Ectodermal cell (in vitro differentiated cells): ENCODE data around the gene PCYT1B.

Source experiments
- H3K27ac ChIP-seq: 2 replicates; pipeline ENCODE4 v1.7.0; 2013; ENCODE audit warnings: mild to moderate bottlenecking, low read depth, low read length; ENCODE audit not compliant: insufficient read depth, poor library complexity, severe bottlenecking
- H3K27me3 ChIP-seq: 2 replicates; pipeline ENCODE4 v1.7.0; 2013; ENCODE audit warnings: mild to moderate bottlenecking, low read length; ENCODE audit not compliant: insufficient read depth, control insufficient read depth, poor library complexity, severe bottlenecking
- H3K36me3 ChIP-seq: one replicate; pipeline ENCODE4 v1.7.0; 2013; ENCODE audit warnings: low read length; ENCODE audit not compliant: control insufficient read depth, insufficient read depth
- H3K4me1 ChIP-seq: one replicate; pipeline ENCODE4 v1.7.0; 2013; ENCODE audit warnings: low read length; ENCODE audit not compliant: control insufficient read depth, insufficient read depth
- H3K4me3 ChIP-seq: 2 replicates; pipeline ENCODE4 v1.7.0; 2013; ENCODE audit warnings: low read depth, low read length, control low read depth; ENCODE audit not compliant: insufficient read depth
- H3K9me3 ChIP-seq: 2 replicates; pipeline ENCODE4 v1.7.0; 2013; ENCODE audit warnings: mild to moderate bottlenecking, low read length, moderate library complexity; ENCODE audit not compliant: control insufficient read depth
- WGBS, 2 experiments: methylation state at CpG; one replicate each; pipeline ENCODE4 v1.1.7; 2013; ENCODE audit warnings: missing lambda C conversion rate in 2 of 2; 5-methylcytosine and 5-hydroxymethylcytosine counted together

Gene PCYT1B

DNA sequence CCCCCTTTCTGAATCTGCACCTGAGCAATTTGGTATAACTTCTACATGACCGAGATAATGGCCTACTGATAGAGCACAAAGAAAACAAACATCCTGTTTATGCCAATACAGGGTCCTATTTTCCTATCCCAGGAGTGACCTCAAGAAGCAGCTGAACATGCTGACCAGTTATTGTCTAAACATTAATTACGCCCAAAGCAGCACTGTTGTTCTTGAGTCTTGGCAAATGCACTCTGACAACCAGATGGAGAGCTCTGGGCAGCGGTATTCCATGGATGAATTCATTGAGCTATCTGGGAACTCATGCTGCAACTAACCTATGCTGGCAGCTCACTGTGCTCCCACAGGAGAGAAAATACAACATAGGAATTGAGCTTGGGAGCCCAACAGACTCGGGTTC, 52.6 kb downstream of the PCYT1B start:
- no peaks in the 10 kb centered on the region for H3K36me3 ChIP-seq
- H3K4me3 ChIP-seq, result no peak overlapping the region
- H3K27me3 ChIP-seq, result no peaks in the 10 kb centered on the region
- H3K9me3 ChIP-seq, result no peaks in the 10 kb centered on the region
- no peak overlapping the region for H3K27ac ChIP-seq
- H3K4me1 ChIP-seq, result no peaks in the 10 kb centered on the region
- WGBS, 2 experiments, result 94 to 98% methylated on average over 4 of the region's 4 CpGs

DNA sequence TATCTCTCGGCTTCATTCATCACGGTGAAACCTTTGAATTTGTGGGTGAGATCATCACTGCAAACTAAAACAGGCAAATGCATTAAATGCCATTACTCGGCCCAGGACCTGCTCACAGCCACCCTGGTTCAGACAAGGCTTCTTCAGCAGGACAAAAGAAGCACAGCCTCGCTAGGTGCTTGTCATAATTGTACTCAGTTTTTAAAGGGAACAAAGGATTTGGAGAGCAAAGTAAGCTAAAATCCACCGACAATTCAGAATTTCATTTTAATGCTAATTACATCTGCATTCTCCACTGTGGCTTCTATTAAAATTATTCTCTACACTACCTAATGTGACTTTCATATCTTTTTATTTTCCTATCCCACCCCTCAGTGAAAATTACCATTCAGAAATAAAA, 57.0 kb downstream of the PCYT1B start:
- Histone ChIP-seq H3K4me3 (no peak overlapping the region), H3K36me3 (no peaks in the 10 kb centered on the region), H3K4me1 (no peaks in the 10 kb centered on the region), H3K27ac (no peak overlapping the region), H3K27me3 (no peaks in the 10 kb centered on the region), H3K9me3 (no peaks in the 10 kb centered on the region)
- 93% methylated on average over 5 of the region's 5 CpGs for WGBS, 2 experiments

DNA sequence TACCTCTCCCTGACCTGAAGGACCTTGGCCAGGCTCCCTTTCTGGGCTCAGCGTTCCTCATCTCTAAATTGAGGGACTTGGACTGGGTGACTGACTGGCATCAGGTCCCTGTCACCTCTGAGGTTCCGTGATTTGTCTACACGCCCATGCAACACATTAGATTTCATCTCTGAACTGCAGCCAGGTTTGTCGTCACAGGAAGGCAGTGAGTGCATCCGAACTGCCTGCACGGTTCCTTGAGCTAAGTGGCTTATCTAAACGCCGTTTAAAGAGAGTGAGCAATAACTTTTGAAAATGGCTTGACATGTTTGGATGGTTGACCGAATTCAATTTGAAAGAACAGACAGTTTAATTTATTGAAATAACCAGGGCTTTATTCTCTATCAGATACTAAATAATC, 70.1 kb downstream of the PCYT1B start:
- H3K27me3 ChIP-seq, result no peaks in the 10 kb centered on the region
- H3K9me3 ChIP-seq, result no peaks in the 10 kb centered on the region
- no peaks in the 10 kb centered on the region for H3K4me1 ChIP-seq
- H3K36me3 ChIP-seq, result no peaks in the 10 kb centered on the region
- no peak overlapping the region for H3K27ac ChIP-seq
- WGBS, 2 experiments, result 94 to 99% methylated on average over 9 of the region's 9 CpGs
- H3K4me3 ChIP-seq, result no peak overlapping the region

DNA sequence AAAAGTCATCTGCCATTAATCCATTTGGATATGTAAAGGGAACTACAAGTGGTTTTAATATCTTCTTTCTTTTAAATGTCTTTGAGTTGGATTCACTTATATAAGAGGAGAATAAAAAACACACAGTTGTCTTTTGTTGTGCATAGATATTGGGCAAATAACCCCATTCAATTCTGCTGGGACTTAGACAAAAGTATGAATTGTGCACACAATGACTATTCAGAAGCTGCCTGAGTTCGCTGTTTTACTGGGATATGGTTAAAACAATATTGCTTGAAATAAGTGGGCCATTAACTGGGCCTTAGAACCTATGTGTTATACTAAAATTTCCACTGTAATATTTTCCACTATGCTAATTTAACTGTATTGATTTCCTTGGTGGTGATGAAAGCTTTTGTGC, 71.7 kb downstream of the PCYT1B start:
- 90% methylated on average over 1 of the region's 1 CpG; no CpG with 5 or more reads in 1 of the 2 experiments for WGBS, 2 experiments
- Histone ChIP-seq H3K36me3 (no peaks in the 10 kb centered on the region), H3K4me3 (no peak overlapping the region)

DNA sequence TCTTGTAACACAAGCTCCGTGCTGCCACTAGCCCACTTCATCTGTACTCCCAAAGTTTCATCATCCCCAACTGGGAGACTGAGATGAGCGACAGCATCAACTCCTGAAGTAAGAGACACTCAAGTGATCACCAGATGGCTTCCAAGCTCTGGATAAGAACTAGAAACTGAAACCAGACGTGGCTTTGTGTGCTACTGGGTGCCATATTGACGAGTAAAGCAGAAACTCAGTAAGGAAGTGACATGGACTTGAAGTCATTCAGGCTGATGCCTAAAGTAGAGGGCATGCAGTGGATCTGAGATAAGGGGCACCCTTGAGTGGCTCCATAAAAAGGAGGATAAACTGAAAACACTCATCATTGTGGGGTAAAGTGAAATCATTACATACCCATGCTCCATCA, 72.4 kb downstream of the PCYT1B start:
- Histone ChIP-seq H3K36me3 (no peaks in the 10 kb centered on the region), H3K4me3 (no peak overlapping the region), H3K4me1 (no peaks in the 10 kb centered on the region), H3K27ac (no peak overlapping the region), H3K27me3 (no peaks in the 10 kb centered on the region), H3K9me3 (no peaks in the 10 kb centered on the region)
- 93 to 98% methylated on average over 4 of the region's 4 CpGs for WGBS, 2 experiments

More for the DNA sequence above, 71.7 kb downstream of the PCYT1B start:
- Histone ChIP-seq H3K27ac (no peak overlapping the region), H3K4me1 (no peaks in the 10 kb centered on the region), H3K9me3 (no peaks in the 10 kb centered on the region), H3K27me3 (no peaks in the 10 kb centered on the region)

DNA sequence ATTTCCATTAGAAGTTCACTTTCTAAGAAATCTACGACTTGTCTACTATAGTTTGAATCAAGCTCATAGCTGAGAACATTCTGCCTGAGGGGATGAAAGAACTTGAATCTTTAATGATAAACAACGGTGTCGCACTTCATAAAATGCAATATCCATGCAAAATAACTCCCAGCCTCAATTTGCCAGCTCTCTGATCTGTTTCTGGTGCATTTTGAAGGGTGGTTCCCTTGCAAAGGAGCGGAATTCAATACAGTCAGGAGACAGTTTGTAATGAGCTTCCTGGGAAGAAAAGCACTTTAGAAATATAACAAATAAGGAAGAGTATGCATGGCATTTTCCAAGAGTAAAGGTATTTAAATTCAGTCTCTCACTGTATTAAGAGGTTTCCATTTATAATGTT, 80.0 kb downstream of the PCYT1B start:
- 95% methylated on average over 4 of the region's 4 CpGs; no CpG with 5 or more reads in 1 of the 2 experiments for WGBS, 2 experiments
- H3K36me3 ChIP-seq, result no peaks in the 10 kb centered on the region
- H3K9me3 ChIP-seq, result no peaks in the 10 kb centered on the region
- H3K27me3 ChIP-seq, result no peaks in the 10 kb centered on the region
- H3K27ac ChIP-seq, result no peak overlapping the region
- no peaks in the 10 kb centered on the region for H3K4me1 ChIP-seq
- no peak overlapping the region for H3K4me3 ChIP-seq

DNA sequence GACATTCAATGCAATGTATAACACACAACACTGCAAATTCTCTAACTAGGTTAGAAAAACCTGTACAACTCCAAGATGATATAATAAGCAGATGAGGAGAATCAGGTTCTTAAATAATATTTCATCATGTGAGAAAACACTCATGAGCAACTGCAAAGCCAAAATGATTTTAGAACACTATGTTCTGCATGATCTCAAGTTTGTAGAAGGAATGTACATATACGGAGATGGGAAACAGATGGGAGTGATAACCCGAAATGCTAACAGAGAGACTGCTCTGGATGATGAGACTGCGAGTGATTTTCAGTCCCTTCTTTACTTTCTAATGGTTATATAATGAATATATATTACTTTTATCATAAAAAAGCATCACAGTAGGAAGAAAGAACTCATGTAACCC, 80.9 kb downstream of the PCYT1B start:
- Histone ChIP-seq H3K4me1 (no peaks in the 10 kb centered on the region), H3K27me3 (no peaks in the 10 kb centered on the region), H3K4me3 (no peak overlapping the region), H3K27ac (no peak overlapping the region), H3K9me3 (no peaks in the 10 kb centered on the region), H3K36me3 (no peaks in the 10 kb centered on the region)
- 92 to 100% methylated on average over 2 of the region's 3 CpGs for WGBS, 2 experiments

DNA sequence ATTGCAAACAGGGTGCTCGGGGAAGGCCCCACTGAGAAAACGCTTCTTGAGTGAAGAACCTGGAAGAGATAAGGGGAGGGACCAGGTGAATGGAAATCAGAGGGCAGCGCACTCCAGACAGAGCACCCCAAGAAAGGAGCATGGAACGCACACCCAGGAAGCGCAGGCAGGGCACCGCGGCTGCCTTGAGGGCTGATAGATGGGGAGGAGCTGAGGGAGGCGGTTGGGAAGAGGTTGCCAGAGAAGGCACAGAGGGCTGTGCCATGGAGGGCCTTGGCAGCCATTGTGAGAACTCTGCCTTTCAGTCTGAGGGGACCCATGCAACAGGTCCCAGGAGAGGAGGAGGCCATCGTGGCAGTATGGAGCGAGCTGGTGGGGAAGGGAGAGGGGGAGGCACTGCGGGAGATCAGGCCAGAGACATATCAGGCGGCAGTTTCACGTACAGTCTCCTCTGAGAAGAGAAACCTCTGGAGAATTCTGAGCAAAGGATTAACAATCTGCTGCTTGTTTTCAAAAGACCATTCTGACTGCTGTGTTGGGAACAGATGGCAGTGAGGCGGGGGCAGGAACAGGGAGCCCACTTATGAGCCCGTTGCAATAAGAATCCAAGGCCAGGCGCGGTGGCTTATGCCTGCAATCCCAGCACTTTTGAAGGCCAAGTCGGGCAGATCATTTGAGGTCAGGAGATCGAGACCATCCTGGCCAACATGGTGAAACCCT, 83.7 kb downstream of the PCYT1B start:
- H3K4me3 ChIP-seq, result no peak overlapping the region
- H3K27ac ChIP-seq, result no peak overlapping the region
- no peaks in the 10 kb centered on the region for H3K9me3 ChIP-seq
- H3K36me3 ChIP-seq, result no peaks in the 10 kb centered on the region
- 95 to 96% methylated on average over 19 of the region's 19 CpGs for WGBS, 2 experiments
- no peaks in the 10 kb centered on the region for H3K4me1 ChIP-seq
- no peaks in the 10 kb centered on the region for H3K27me3 ChIP-seq

DNA sequence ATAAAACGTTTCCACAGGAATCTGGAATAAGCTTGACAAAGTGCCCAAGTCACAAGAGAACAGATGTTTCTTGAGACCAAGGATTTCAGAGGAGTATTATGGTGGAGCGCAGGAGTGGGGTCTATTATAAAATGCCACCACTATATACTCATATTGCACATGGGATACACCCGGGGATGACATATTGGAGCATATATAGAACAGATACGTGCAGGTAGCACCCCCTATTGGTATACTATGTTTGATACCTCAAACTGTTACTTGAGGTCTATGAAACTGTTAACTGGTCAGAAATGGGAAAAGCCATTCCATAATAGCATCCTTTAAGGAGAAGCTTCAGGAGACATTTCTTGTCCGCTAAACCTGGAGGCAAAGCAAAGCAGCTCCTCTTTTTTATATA, 86.0 kb downstream of the PCYT1B start:
- no peaks in the 10 kb centered on the region for H3K27me3 ChIP-seq
- H3K4me3 ChIP-seq, result no peak overlapping the region
- no peaks in the 10 kb centered on the region for H3K36me3 ChIP-seq
- no peaks in the 10 kb centered on the region for H3K4me1 ChIP-seq
- WGBS, 2 experiments, result 90 to 100% methylated on average over 1 to 4 of the region's 5 CpGs
- H3K9me3 ChIP-seq, result no peaks in the 10 kb centered on the region
- no peak overlapping the region for H3K27ac ChIP-seq

DNA sequence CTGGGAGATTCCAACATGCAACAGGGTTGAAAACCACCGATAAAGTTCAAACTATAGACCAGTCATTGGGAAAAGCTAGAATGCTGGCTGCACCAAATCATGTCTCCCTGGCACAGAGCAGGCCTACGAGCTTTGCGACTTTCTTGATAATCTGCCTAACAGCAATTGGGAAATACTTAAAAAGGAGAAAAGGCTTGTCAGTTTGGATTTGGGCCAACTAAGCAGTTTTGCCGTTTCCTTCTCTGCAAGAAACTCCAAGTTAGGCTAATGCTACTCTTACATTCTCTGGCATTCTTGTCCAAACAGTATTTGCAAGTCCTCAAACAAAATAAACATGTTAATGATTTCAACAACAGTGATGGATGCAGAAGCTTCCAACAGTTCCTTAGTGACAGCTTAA, 94.1 kb downstream of the PCYT1B start:
- Histone ChIP-seq H3K4me1 (no peaks in the 10 kb centered on the region), H3K4me3 (no peak overlapping the region), H3K36me3 (no peaks in the 10 kb centered on the region), H3K9me3 (no peaks in the 10 kb centered on the region), H3K27me3 (no peaks in the 10 kb centered on the region), H3K27ac (no peak overlapping the region)
- 90 to 99% methylated on average over 4 of the region's 4 CpGs for WGBS, 2 experiments

DNA sequence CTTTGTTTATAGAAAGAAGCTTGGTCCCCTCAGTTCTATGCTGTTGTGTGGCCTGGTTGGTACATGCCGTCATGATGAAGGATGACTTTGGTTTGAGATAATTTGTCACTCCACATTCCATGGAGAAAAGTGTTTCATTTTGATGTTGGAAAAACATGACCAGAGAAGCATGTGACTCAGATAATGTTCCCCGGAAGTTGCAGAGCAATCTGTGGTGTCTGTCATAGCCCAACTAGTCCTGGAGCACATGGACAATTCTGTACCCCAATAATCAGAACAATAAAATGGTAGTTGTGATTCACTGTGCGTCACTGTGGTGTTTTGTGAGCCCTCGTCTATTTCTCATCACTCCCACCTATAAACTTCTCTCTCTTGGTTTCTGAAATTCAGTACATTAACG, 97.0 kb downstream of the PCYT1B start:
- Histone ChIP-seq H3K27ac (no peak overlapping the region), H3K4me3 (no peak overlapping the region), H3K27me3 (no peaks in the 10 kb centered on the region), H3K4me1 (no peaks in the 10 kb centered on the region), H3K9me3 (no peaks in the 10 kb centered on the region), H3K36me3 (no peaks in the 10 kb centered on the region)
- WGBS, 2 experiments, result 98 to 100% methylated on average over 3 to 5 of the region's 5 CpGs
